T-helper 2 cell treated with Interferon-gamma antibody and Interleukin-4, amounts not matched to agents 5 μg/mL and 100 μg/mL, for 36 hours (primary cell): ENCODE measurements around the gene TDRD12.

ENCODE experiments used
- DNase-seq: peaks from one replicate; pipeline ENCODE4 v3.0.0; 2021; ENCODE audit warnings: low spot score
- H3K27ac Mint-ChIP-seq: one replicate; pipeline ENCODE4 v1.8.0; 2021; ENCODE audit warnings: mild to moderate bottlenecking, mixed read lengths
- H3K27me3 Mint-ChIP-seq: one replicate; pipeline ENCODE4 v1.8.0; 2021; ENCODE audit warnings: low read depth, mixed read lengths
- H3K36me3 Mint-ChIP-seq: one replicate; pipeline ENCODE4 v1.8.0; 2021; ENCODE audit warnings: low read depth, mixed read lengths
- H3K4me1 Mint-ChIP-seq: one replicate; pipeline ENCODE4 v1.8.0; 2021; ENCODE audit warnings: low read depth, mixed read lengths
- H3K4me3 Mint-ChIP-seq: one replicate; pipeline ENCODE4 v1.8.0; 2022; ENCODE audit warnings: mild to moderate bottlenecking, moderate library complexity, mixed read lengths
- H3K9me3 Mint-ChIP-seq: one replicate; pipeline ENCODE4 v1.8.0; 2021; ENCODE audit warnings: mixed read lengths

TDRD12 gene

DNA sequence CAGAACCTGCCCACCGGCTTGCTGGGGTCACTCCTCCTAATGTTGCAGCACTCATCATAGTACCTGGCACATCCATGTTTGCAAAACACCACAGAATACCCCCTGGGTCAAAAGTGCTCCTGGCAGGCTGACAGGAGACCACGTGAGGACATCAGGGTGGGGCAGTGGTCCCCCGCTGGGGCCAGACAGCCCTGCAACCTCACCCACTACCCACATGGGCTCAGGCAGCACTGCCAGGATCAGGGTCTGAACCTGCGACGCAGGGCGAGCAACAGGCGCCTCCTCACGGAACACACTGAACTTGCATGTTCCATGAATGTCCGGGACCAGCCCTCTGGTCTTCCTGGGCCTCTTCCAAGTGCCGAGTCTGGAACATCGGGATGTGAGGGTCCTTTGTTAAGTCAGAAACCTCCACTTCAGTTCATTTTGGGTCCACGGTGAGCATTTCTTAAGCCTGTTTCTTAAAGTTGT, 151.4 kb downstream of the TDRD12 start:
- H3K4me3 Mint-ChIP-seq = no peak overlapping the region
- no peak overlapping the region for H3K27ac Mint-ChIP-seq
- no peaks in the 10 kb centered on the region for H3K9me3 Mint-ChIP-seq
- H3K4me1 Mint-ChIP-seq = no peaks in the 10 kb centered on the region
- H3K36me3 Mint-ChIP-seq = no peaks in the 10 kb centered on the region
- DNase-seq = no peak
- H3K27me3 Mint-ChIP-seq = no peaks in the 10 kb centered on the region

DNA sequence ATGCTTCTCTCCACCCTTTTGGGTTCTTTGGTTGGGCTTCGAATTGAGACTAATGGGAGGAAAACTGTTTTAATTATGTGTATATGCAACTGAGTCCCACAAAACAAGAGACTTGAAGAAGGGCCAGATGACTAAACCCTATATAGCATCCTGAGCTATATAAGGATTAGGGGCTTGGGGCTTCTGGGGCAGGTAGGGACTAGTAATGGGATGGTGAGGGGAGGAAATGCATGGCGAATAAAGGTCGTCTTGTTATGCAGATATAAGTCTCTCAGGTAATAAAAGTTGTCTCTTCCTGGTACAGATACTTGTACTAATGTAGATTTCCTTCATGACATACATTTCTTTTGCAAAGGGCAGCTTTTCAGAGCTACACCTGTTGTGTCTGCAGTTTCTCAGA, 152.8 kb downstream of the TDRD12 start:
- Mint-ChIP-seq H3K9me3 (no peaks in the 10 kb centered on the region), H3K27ac (no peak overlapping the region), H3K4me1 (no peaks in the 10 kb centered on the region), H3K36me3 (no peaks in the 10 kb centered on the region), H3K4me3 (no peak overlapping the region), H3K27me3 (no peaks in the 10 kb centered on the region)
- no peak for DNase-seq

DNA sequence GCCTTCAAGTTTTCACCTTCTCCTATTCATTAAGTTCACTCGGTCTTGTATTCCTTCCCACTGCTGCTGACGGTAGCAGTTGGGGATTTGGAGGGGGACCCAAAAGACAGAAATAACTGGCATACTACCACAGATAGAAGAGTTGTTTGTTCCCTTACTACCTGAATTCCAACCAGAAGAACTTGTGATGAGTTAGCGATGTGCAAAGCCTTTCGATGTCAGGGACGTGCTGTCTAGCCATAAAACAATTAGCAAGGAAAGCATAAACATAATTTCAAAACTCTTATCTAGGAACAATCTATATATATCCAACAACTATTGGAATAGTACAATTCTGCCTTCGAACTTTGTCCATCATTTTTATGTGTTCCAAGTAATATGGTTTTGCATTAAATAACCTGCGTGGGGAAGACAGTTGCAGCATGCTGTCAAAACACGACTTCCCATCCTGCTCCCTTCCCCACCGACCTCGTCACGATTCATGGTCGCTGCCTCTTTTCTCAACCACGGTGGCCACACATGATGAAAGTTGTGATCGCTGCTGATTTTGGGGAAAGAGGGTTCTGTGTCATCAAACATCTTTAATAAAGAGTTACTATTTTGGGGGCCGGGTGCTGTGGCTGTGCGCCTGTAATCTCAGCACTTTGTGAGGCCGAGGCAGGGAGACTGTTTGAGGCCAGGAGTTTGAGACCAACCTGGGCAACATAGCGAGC, 153.8 kb downstream of the TDRD12 start:
- DNase-seq = no peak
- no peak overlapping the region for H3K4me3 Mint-ChIP-seq
- H3K36me3 Mint-ChIP-seq = no peaks in the 10 kb centered on the region
- H3K27me3 Mint-ChIP-seq = no peaks in the 10 kb centered on the region
- H3K4me1 Mint-ChIP-seq = no peaks in the 10 kb centered on the region
- H3K27ac Mint-ChIP-seq = no peak overlapping the region
- no peaks in the 10 kb centered on the region for H3K9me3 Mint-ChIP-seq

DNA sequence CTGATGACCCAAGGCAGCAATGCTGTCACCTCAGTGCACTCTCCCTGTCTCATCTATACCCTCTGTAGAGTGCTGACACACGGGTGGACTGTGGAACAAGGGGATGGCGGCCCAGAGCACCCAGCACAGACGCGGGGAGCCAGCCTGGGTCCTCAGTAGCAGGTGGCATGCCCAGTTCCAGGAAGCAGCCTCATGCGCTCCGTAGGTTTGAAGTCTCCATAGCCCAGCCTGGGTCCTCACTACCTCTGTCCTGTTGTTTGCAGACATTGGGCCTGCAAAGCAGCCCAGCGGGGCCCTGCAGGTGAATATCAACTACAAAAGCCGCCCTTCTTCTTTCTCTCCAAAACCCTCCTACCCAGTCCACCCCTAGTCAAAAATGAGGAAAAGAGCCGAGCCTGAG, 155.0 kb downstream of the TDRD12 start:
- Mint-ChIP-seq H3K36me3 (no peaks in the 10 kb centered on the region), H3K4me1 (no peaks in the 10 kb centered on the region), H3K4me3 (no peak overlapping the region), H3K27ac (no peak overlapping the region), H3K9me3 (no peaks in the 10 kb centered on the region), H3K27me3 (no peaks in the 10 kb centered on the region)
- DNase-seq = no peak

DNA sequence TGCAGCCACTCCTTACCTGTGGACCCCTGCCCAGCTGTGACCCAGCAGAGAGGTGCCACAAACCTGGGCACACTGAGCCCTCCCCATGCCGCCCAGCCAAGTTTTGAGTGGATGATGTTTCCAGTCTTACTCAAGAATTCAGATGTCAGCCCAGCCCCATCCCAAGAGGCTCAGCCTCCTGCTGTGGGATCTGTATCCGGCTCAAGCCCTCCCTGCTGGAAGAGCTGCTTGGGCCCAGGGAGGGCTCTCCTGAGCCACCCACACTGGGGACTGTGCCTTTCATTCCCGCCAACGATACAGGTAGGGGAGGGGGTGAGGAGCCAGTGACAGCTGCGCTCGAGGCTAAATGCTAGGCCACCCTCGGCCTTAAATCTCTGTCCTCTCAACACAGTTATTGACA, 155.9 kb downstream of the TDRD12 start:
- no peaks in the 10 kb centered on the region for H3K36me3 Mint-ChIP-seq
- DNase-seq = no peak
- H3K9me3 Mint-ChIP-seq = no peaks in the 10 kb centered on the region
- no peaks in the 10 kb centered on the region for H3K27me3 Mint-ChIP-seq
- no peak overlapping the region for H3K4me3 Mint-ChIP-seq
- no peak overlapping the region for H3K27ac Mint-ChIP-seq
- no peaks in the 10 kb centered on the region for H3K4me1 Mint-ChIP-seq

DNA sequence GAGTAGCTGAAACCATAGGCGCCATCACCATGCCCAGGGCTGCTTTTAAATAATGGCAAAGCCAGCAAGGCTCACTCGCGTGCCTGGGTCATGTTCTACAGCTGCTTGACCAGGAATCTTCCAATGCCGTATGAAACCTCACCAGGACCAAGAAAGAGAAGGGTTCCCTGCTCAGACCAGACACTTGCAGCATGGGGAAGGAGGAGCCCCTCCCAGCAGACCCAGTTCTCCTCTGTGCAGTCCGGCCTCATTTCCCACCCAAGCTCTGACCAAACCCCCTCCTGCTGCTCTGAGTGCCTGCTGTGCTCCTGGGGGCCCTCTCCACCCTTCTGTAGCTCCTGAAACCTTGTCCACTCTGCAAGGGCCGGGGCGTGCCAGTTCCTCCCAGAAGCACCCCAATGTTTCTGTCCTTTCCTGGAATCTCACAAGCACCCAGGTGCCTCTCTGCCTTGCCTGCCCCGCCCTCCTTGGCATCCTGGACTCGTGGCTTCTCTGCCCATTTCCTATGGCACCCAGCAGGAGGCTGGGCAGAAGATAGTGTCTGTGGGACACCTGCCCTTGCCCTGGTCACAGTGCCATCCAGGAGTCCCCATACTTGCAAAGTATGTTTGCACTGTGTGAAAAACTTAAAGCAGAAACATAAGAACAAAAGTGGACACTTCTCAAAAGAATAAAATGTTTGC, 156.8 kb downstream of the TDRD12 start:
- no peak for DNase-seq
- H3K36me3 Mint-ChIP-seq = no peaks in the 10 kb centered on the region
- no peaks in the 10 kb centered on the region for H3K9me3 Mint-ChIP-seq
- H3K4me3 Mint-ChIP-seq = no peak overlapping the region
- H3K27ac Mint-ChIP-seq = no peak overlapping the region
- no peaks in the 10 kb centered on the region for H3K4me1 Mint-ChIP-seq
- H3K27me3 Mint-ChIP-seq = no peaks in the 10 kb centered on the region

DNA sequence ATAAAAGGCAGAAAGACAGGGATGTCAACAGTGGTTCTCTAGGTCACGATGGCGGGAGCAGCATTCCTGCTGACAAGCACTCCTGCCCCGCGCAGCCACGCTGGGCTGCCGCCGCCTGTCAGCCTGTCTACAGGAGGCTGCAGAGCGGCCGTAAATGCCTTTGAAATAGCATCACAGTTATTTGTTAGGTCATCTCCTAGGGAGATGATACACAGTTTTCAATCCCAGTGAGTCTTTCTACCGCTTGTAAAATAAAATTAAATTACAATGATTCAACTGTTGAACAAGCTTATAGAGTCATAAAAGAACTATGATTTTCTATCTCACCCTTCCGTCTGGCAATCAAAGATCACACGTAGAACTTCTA, 157.3 kb downstream of the TDRD12 start:
- no peak overlapping the region for H3K27ac Mint-ChIP-seq
- H3K4me3 Mint-ChIP-seq = no peak overlapping the region
- H3K27me3 Mint-ChIP-seq = no peaks in the 10 kb centered on the region

More for the DNA sequence above, 157.3 kb downstream of the TDRD12 start:
- Mint-ChIP-seq H3K4me1 (no peaks in the 10 kb centered on the region), H3K36me3 (no peaks in the 10 kb centered on the region), H3K9me3 (no peaks in the 10 kb centered on the region)
- no peak for DNase-seq
